Stomach (tissue), 9 donors: ENCODE measurements around the gene RBM43. TPM values are rescaled to one million over a fixed set of nuclear protein-coding genes. Genes with fewer than 3 reads are reported as not detected.

Source experiments
- DNase-seq, 2 donors: peaks; one replicate each; pipeline versions ENCODE4 v3.0.0 to v3.0.0-alpha.2; 2013 to 2019
- H3K27ac ChIP-seq, 5 donors: fragments of 200-600 bp in 4 of 5; sonication (generic) in 4 of 5; one replicate each; pipeline ENCODE4 v1.5.1; 2013 to 2019; ENCODE audit warnings: mild to moderate bottlenecking in 1 of 5, moderate library complexity in 1 of 5
- H3K27me3 ChIP-seq, 3 donors: fragments of 200-600 bp; sonication (generic); one replicate each; pipeline ENCODE4 v1.5.1; 2017 to 2019; ENCODE audit warnings: mixed run types in 1 of 3
- H3K36me3 ChIP-seq, 4 donors: fragments of 200-600 bp; sonication (generic); 1 replicate in 3 of 4; 2 replicates in 1 of 4; pipeline ENCODE4 v1.5.1; 2016 to 2019
- H3K4me1 ChIP-seq, 4 donors: fragments of 200-600 bp; sonication (generic); one replicate each; pipeline ENCODE4 v1.5.1; 2016 to 2019
- H3K4me3 ChIP-seq, 4 donors: fragments of 200-600 bp; sonication (generic) in 3 of 4; one replicate each; pipeline ENCODE4 v1.5.1; 2016 to 2019; ENCODE audit warnings: mild to moderate bottlenecking in 1 of 4
- H3K9me3 ChIP-seq, 4 donors: fragments of 200-600 bp; sonication (generic); one replicate each; pipeline ENCODE4 v1.5.1; 2016 to 2019
- EP300 ChIP-seq: sonication (generic); formaldehyde crosslinking; IDR thresholded peaks from one replicate; pipeline ENCODE4 v1.6.1; 2017; ENCODE audit warnings: antibody characterized with exemption
- POLR2A ChIP-seq, 4 donors: fragments of 450-650 bp; IDR thresholded peaks; one replicate each; pipeline ENCODE4 v1.6.1; 2016; ENCODE audit warnings: antibody characterized with exemption in 4 of 4, control low read depth in 2 of 4, mild to moderate bottlenecking in 1 of 4, moderate library complexity in 1 of 4
- POLR2AphosphoS5 ChIP-seq, 3 donors: sonication (generic); formaldehyde crosslinking; IDR thresholded peaks; one replicate each; pipeline ENCODE4 v1.6.1; 2016; ENCODE audit warnings: antibody characterized with exemption in 3 of 3
- WGBS, 5 donors: extraction: QIAGEN DNeasy Blood & Tissue Kit in 3 of 5; methylation state at CpG; one replicate each; pipeline versions ENCODE4 v1.1.5 to v1.1.7; 2013 to 2018; 5-methylcytosine and 5-hydroxymethylcytosine counted together
- intact Hi-C: fragments of 100-400 bp; cut with DNase I; formaldehyde crosslinking; loops from one replicate; pipeline ENCODE4 v1.15.1; 2023; ENCODE audit warnings: low total_unique reads
- polyA plus RNA-seq, 3 donors: library from polyadenylated mRNA; stranded (reverse); fragments of 200-250 nt; gene quantifications; one replicate each; pipeline ENCODE4 v1.2.3, GENCODE V29; 2013
- total RNA-seq, 5 donors: library from RNA; depleted of rRNA; stranded (reverse); fragments of >200 nt; gene quantifications; one replicate each; pipeline versions ENCODE4 v1.1.0 to v1.2.3, GENCODE V29; 2014 to 2016
- TF ChIP-seq, protein P1 (sequence below), 7 experiments: fragments of 450-650 bp in 4 of 7; fragments of 200-600 bp in 3 of 7; sonication (generic) in 3 of 7; IDR thresholded peaks; one replicate each; pipeline ENCODE4 v1.5.1; 2016 to 2019; ENCODE audit warnings: antibody characterized with exemption in 7 of 7, control low read depth in 2 of 7, mild to moderate bottlenecking in 1 of 7
- donor health status: healthy with polysubstance abuse.
- donor health status: Bipolar disorder and iron deficiency.
- donor health status: healthy.

Gene RBM43
- total and polyA plus RNA-seq, 8 donors: 1.3 to 10.8 (median 1.8) TPM

DNA sequence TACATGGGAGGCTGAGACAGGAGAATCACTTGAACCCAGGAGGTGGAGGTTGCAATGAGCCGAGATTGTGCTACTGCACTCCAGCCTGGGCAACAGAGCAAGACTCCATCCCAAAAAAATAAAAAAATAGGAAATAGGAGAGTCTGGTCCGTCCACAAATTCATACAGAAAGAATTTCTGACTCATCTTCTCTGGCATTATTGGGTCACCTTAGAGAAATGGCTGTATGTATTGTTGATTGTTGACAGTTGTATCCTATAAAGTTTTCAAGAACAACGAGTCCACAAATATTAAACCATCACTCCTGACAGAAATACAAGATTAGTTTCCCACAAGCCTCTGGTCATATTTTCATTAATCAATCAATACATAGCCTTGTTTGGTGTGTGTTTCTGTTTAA, 20.4 kb downstream of the RBM43 start:
- WGBS, 5 donors: 73 to 84% (median 80%) methylated on average over 3 of the region's 3 CpGs
- Histone ChIP-seq H3K36me3 (no peaks in the 10 kb centered on the region), H3K27me3 (no peaks in the 10 kb centered on the region), H3K4me1 (peaks cover 0 to 9% (median 0%) of the 10 kb centered on the region in 4 donors), H3K27ac (no peak overlapping the region), H3K4me3 (no peak overlapping the region), H3K9me3 (no peaks in the 10 kb centered on the region)
- no peak for TF ChIP-seq POLR2A (IDR thresholded peaks at IDR 0.05)
- TF ChIP-seq POLR2AphosphoS5 (IDR thresholded peaks at IDR 0.05): no peak
- TF ChIP-seq, protein P1, sequence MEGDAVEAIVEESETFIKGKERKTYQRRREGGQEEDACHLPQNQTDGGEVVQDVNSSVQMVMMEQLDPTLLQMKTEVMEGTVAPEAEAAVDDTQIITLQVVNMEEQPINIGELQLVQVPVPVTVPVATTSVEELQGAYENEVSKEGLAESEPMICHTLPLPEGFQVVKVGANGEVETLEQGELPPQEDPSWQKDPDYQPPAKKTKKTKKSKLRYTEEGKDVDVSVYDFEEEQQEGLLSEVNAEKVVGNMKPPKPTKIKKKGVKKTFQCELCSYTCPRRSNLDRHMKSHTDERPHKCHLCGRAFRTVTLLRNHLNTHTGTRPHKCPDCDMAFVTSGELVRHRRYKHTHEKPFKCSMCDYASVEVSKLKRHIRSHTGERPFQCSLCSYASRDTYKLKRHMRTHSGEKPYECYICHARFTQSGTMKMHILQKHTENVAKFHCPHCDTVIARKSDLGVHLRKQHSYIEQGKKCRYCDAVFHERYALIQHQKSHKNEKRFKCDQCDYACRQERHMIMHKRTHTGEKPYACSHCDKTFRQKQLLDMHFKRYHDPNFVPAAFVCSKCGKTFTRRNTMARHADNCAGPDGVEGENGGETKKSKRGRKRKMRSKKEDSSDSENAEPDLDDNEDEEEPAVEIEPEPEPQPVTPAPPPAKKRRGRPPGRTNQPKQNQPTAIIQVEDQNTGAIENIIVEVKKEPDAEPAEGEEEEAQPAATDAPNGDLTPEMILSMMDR (IDR thresholded peaks at IDR 0.05): no peak
- no peak for DNase-seq
- intact Hi-C loops: loop anchor here (5.0 kb wide), 1 partner anchor 739 kb away; no protein-coding TSS in a partner anchor

DNA sequence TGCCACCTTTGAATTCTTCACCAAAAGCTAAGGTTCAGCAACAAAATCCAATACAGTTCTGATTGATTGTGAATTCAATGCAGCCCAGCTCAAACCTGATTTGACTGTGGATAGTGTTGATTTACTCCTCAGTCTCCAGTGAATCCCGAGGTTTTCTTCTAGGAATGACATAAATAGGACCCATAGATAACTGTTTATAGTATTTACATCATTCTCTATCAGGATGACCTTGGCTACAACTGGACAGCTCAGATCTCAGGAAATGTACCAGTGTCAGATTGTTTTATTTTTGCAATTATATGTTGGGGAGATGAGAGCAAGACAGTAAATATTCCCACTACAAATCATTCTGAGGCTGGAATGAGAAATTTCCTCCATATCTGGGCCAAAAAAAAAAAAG, 21.2 kb downstream of the RBM43 start:
- Histone ChIP-seq H3K27ac (no peak overlapping the region), H3K9me3 (no peaks in the 10 kb centered on the region), H3K4me1 (peaks cover 0 to 9% (median 0%) of the 10 kb centered on the region in 4 donors), H3K27me3 (no peaks in the 10 kb centered on the region), H3K36me3 (no peaks in the 10 kb centered on the region), H3K4me3 (no peak overlapping the region)
- no peak for TF ChIP-seq POLR2AphosphoS5 (IDR thresholded peaks at IDR 0.05)
- no peak for TF ChIP-seq EP300
- TF ChIP-seq, protein P1 (IDR thresholded peaks at IDR 0.05): no peak
- TF ChIP-seq POLR2A (IDR thresholded peaks at IDR 0.05): no peak
- intact Hi-C loops: loop anchor here (5.0 kb wide), 1 partner anchor 738 kb away; no protein-coding TSS in a partner anchor
- 42 to 56% (median 49%) methylated on average over 1 of the region's 1 CpG for WGBS, 5 donors
- no peak for DNase-seq

DNA sequence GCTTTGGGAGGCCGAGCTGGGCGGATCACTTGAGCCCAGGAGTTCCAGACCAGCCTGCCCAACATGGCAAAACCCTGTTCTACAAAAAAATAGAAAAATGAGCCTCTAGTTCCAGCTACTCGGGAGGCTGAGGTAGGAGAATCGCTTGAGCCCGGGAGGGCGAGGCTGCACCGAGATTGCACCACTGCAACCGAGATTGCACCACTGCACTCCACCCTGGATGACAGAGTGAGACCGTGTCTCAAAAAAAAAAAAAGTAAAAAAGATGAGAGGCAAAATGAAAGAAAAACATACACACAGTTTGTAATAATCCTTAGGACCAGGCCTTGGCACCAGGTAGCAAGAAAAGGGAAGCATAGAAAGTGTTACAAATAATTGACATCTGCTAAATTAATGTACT, 22.0 kb downstream of the RBM43 start:
- H3K9me3 ChIP-seq: no peaks in the 10 kb centered on the region

DNA sequence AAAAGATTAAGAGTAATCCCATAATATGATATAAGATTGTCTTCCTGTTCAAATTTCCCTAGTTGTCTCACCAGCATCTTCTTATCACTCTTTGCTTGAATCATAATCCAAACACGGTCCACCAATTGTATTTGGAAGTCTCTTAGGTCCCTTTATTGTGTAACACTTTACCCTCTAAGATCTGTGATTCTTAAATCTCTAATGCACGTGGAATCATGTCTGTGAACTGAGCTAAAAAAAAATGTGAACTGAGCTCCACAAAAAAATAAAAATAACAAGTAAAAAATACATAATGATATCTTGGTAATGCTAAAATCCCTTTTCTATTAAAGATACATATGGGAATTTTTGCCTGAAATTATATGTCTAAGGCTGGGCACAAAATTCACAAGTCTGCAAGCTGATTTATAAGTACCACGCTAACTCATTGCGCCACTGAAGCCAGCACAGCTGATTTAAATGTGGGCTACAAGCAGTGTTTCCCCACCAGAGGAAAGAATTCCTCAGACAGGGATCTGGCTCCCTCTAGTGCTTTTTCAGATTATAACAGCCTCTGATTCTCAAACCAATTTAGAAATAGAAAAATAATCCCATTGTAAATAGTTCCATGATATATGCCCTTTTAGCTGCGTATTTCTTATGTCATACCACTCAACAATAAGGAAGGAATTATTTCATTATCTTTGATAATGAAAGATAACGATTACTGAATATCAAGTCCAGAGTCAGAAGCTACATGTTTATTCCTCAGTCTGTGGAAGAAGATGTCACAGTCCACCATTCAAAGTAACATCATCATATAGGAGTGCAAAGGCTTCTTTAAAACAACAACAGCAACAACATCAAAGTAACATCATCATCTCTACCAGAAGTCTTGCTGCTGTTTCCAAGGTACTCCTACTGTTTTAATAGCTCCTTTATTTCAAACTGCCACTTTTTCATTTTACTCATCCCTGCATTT, 22.9 kb downstream of the RBM43 start:
- intact Hi-C loops: no loop called here
- DNase-seq: peak in 1 of 2 donors; percentile 87

More for the DNA sequence above, 22.0 kb downstream of the RBM43 start:
- no peaks in the 10 kb centered on the region for H3K36me3 ChIP-seq
- H3K27ac ChIP-seq: no peak overlapping the region
- DNase-seq: no peak
- TF ChIP-seq, protein P1 (IDR thresholded peaks at IDR 0.05): no peak
- no peak for TF ChIP-seq POLR2A (IDR thresholded peaks at IDR 0.05)
- TF ChIP-seq POLR2AphosphoS5 (IDR thresholded peaks at IDR 0.05): no peak
- TF ChIP-seq EP300: no peak
- intact Hi-C loops: loop anchor here (5.0 kb wide), 1 partner anchor 737 kb away; no protein-coding TSS in a partner anchor
- H3K27me3 ChIP-seq: no peaks in the 10 kb centered on the region
- peaks cover 0 to 9% (median 0%) of the 10 kb centered on the region in 4 donors for H3K4me1 ChIP-seq
- H3K4me3 ChIP-seq: no peak overlapping the region
- WGBS, 5 donors: 82 to 87% (median 85%) methylated on average over 9 of the region's 9 CpGs

More for the DNA sequence above, 22.9 kb downstream of the RBM43 start:
- Histone ChIP-seq H3K9me3 (no peaks in the 10 kb centered on the region), H3K4me3 (no peak overlapping the region), H3K4me1 (peaks cover 0 to 9% (median 0%) of the 10 kb centered on the region in 4 donors), H3K27me3 (no peaks in the 10 kb centered on the region), H3K36me3 (no peaks in the 10 kb centered on the region), H3K27ac (no peak overlapping the region)
- no peak for TF ChIP-seq EP300
- TF ChIP-seq POLR2A (IDR thresholded peaks at IDR 0.05): no peak
- TF ChIP-seq, protein P1 (IDR thresholded peaks at IDR 0.05): peak in 5 of 7 experiments; percentile 57 to 77 (median 60)
- TF ChIP-seq POLR2AphosphoS5 (IDR thresholded peaks at IDR 0.05): no peak
- 9 to 12% (median 11%) methylated on average over 6 of the region's 6 CpGs for WGBS, 5 donors
